G401 (cell line): Measurements from ENCODE around the gene LATS2. TPM values are rescaled to one million over a fixed set of nuclear protein-coding genes. Genes with fewer than 3 reads are reported as not detected.

Source experiments
- DNase-seq: peaks from one replicate; pipeline ENCODE4 v3.0.0-alpha.2; 2015; ENCODE audit warnings: low spot score
- in situ Hi-C: cut with HindIII; loops from 2 replicates; pipeline ENCODE4 v1.10.0; 2016; ENCODE audit warnings: low sequenced_read_pairs, mixed read lengths
- total RNA-seq: library from RNA; depleted of rRNA; stranded (reverse); fragments of >200 nt; shearing (Covaris generic); gene quantifications from 2 replicates; pipeline ENCODE4 v1.2.3, GENCODE V29; 2014

LATS2 gene
- total RNA-seq, 1 experiment from 2014 or later, result 27.3 TPM

DNA sequence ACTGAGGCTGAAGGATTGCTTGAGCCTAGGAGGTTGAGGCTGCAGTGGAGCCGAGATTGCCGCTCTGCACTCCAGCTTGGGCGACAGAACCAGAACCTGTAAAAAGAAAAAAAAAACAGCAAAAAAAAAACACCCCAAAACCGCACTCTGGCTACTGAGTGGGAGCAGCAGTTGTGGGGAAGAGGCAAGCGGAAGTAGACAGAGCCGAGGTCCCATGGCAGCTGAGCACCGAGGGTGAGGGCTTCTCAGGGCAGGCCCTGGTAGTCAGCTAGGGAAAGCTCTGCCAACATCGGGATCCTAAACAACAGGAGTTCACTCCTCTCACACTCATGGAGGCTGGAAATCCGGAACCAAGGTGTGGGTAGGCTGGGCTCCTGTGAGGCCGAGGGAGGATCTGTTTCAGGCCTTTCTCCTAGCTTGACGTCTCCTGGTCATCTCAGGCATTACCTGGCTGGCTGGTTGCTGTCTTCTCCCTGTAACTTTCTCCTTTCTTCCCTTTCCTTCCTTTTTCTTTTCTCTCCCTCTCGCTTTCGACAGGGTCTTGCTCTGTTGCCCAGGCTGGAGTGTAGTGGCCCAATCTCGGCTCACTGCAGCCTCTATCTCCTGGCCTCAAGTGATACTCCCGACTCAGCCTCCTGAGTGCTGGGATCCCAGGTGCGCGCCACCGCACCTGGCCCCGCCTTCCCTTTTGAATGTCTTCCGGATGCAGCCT, 15.8 kb upstream of the LATS2 start:
- no peak for DNase-seq
- in situ Hi-C loops, result no loop called here

DNA sequence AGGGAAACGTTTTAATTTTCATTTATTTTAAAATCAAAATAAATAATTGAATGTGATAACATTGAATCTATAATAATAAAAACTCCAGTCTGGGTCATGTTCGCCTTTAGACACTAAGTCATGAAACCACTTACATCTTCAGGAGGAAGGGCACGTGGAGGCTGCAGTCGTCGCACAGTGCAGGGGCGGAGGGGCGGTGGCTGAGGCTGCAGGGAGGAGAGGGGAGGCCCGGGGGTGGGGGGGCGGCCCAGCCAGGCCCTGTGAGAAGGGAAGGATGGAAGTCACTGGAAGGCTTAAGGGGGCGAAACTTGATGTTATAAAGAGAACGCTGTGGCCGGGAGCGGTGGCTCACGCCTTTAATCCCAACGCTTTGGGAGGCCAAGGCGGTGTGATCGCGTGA, 14.9 kb upstream of the LATS2 start:
- DNase-seq, result no peak
- in situ Hi-C loops, result no loop called here

DNA sequence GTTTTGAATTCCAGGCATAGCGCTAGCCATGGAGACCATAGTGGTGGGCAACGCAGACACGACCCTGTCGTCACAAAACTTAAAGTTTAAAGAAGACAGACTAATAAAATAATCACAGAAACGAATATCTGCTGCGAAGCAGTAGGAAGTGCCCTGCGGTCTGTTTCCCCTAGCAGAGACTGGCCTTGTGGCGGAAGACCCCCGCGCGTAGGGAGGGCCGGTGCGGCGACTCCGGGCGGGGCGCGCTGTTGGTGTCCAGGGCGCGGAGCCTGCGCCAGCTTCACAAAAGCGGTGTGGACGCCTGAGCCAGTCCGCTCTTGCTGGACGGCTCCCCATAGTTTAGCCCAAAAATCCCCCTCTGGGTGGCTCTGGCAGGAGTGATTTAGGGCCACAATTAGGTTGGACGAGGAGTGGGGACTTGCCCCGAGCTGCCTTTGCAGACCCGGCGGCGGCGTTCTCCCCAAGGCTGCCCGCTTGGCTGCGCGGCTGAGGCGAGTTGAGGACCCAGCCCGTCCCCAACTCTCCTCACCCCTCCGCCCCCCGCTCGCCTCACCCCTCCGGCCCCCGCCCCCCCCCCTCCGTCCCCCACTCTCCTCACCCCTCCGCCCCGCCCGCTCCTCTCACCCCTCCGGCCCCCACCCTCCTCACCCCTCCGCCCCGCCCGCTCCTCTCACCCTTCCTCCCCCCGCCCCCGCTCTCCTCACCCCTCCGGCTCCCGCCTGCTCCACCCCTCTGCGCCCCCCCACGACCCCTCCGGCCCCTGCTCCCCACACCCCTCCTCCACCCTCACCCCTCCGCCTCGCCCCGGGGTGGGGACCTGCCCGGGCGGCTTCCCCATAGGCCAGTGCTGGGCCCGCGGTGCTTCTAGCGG, 14.2 kb upstream of the LATS2 start:
- DNase-seq, result no peak
- in situ Hi-C loops, result no loop called here

DNA sequence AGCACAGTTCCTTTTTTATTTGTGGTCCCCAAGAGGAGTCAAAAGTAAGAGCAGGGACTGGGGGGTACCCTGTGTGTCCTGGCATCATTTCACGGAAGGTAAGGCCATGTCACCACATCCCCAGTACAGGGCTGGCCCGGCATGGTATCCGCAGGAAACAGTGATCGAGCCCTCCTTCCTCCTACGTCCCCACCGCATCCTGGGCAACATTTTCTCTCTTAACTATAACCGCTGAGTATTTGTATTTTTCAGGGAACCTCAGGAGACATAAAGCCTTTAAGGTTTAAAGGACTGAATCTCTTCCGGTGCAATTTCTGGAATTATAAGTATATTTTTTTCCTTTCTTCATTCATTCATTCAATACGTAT, 13.6 kb upstream of the LATS2 start:
- no peak for DNase-seq
- in situ Hi-C loops, result no loop called here

DNA sequence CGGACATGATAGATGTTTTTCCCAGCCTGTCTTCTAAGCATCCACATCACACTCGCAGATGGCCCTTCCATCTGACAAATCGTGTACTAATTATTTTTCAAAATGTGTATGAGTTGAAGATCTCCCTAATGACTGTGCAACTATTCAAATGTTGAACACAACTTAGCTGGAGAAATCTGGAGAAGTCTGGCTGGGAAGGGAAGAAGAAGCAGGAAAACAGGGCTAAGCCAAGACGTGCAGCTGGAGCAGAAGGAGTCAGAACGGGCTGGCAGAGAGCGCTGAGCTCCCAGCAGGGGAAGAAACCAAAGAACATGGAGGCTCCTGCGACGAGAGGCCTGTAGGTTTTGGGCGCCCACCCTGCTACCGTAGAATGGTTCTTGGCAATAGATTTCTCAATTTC, 13.2 kb upstream of the LATS2 start:
- in situ Hi-C loops, result no loop called here
- peak; percentile 29 for DNase-seq

DNA sequence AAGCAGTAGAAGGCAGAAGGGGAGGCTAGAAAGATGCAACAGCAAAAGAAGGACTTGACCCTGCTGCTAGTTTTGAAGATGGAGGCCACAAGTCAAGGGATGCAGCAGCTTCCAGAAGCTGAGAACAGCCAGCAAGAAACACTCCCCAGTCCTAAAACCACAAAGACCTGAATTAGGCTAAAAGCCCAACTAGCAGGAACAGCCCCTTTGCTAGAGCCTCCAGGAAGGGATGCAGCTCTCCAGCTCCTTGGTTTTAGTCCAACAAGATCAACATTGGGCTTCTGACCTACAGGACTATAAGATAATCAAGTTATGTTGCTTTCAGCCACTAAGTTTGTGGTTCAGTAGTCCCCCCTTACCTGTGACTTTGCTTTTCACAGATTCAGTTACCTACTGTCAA, 10.5 kb upstream of the LATS2 start:
- no peak for DNase-seq
- in situ Hi-C loops, result no loop called here

DNA sequence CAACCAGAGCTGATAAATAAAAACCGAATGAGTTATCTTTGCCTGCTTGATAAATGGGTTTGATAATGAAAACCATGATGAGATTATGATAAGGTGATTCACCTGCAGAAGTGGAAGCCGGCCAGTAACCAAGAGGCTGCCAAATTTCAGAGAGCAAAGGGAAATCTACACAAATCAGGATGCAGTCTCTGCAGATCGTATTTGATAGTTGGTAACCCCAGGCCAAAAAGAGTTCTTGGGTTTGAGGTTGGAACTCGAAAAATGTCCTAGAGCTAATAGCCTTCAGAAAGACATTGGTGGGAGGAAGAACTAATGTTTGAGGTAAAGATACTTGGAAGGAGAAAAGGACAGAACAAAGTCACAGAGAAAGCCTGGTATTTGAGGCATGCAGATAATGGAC, 9.6 kb upstream of the LATS2 start:
- in situ Hi-C loops, result no loop called here
- no peak for DNase-seq

DNA sequence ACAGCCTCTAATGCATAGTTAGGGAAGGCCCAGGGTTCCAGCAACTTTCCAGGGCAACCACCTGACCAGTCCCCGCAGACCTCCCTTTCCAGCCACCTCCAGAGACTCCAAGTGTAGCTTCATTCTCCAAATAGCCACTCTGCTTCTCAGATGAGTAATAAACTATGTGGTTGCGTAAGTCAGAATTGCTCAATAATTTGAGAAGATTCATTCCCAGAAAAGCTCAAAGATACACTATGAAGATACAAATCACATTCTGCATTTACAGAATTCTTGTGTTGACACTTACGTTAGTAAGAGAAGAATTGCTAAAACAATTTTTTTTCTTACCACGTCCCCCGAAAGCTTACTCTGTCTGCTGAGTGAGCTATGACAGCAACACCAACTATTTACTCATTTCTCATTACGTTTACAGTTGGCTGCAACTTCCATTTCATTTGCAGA, 8.2 kb upstream of the LATS2 start:
- DNase-seq, result no peak
- in situ Hi-C loops, result no loop called here

DNA sequence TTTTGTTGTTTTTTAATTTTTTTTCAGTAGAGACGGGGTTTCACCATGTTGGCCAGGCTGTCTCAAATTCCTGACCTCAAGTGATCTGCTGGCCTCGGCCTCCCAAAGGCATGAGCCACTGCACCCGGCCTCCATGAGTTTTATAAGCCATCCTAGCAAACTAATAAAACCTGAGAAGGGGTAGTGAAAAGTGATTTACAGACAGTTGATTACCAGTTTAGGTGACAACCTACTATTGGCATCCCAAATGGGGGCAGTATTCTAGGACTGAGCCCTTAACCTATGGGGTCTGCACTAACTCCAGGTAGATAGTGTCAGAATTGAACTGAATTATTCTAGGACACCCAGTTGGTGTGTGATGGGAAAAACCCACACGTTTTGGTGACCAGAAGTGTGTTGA, 6.5 kb upstream of the LATS2 start:
- no peak for DNase-seq
- in situ Hi-C loops, result no loop called here

DNA sequence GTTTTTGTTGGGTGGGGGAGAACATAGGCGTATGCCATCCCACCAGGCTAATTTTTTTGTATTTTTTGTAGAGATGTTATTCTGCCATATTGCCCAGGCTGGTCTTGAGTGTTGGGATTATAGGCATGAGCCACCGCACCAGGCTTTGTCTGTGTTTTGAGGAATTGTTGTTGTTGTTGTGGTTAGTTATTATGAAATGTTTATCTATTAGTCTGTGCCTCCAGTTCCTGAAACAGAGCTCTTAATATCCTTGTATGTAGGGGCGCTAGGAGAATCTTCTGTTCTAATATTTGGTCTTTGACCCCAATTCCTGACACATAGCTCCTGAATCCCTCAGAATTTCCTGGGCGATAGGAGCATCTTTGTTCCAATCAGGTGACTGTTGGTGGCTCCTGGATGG, 5.6 kb upstream of the LATS2 start:
- no peak for DNase-seq
- in situ Hi-C loops, result no loop called here

DNA sequence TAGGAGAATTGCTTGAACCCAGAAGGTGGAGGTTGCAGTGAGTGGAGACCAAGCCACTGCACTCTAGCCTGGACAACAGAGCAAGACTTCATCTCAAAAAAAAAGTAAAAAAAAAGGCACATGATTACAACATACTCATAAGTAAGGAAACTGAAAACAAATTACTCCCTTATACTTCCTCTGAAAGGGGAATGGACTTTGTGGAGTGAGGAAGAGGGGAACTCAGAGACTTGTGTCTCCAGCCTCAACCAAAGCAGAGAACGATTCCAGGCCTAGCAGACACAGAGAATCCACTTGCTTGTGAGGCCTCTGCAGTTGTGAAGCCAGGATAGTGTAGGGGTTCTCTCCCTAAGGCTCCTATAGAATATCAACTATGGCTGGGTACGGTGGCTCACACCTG, 4.3 kb upstream of the LATS2 start:
- no peak for DNase-seq
- in situ Hi-C loops, result no loop called here

DNA sequence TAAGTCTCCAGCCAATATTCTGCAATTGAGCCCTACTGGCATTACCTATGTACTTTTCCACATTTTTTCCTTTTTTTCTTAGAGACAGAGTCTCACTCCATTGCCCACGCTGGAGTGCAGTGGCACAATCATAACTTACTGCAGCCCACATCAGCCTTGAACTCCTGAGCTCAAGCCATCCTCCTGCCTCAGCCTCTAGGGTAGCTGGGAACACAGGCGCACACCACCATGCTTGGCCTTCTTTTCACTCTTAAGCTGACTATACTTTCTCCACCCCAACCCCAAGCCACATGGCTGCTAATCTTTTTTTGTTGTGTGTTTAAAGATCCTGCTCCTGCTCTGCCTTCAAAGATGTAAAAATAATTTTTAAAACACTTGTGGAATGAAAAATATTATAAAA, 1.6 kb upstream of the LATS2 start:
- DNase-seq, result no peak
- in situ Hi-C loops, result no loop called here

DNA sequence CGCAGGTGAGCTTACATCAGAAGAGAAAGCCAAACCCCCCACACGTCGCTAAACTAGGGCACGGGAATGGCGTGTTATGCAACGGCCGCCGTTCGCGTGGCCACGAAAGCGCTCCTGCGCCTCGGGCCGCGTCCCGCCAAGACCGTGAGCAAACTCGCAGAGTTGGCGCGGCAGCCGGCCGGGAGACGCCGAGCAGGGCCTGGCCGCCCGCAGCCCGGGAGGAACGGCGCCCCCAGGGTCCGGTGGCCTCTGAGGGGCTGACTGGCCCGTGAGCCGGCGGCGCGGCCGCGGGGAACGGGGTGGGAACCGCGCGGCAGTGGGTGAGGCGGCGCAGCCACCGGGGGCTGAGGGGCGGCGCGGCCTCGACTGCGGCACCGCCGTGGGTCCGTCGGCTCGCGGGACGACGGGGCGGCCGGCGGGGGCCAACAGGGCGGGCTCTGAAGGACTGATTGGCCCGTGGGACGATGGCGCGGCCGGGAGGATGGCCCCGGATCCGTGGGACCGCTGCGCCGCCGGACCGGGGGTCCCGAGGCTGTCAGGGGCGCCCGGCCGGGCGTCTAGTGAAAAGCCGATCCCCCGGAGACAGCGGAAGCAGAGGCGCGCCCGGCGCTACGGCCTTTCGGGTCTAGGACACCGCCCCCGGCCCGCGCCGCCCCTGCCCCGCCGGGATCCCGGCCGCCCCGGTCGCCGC, 903 bp downstream of the LATS2 start:
- in situ Hi-C loops, result no loop called here
- peak; percentile 52 for DNase-seq

DNA sequence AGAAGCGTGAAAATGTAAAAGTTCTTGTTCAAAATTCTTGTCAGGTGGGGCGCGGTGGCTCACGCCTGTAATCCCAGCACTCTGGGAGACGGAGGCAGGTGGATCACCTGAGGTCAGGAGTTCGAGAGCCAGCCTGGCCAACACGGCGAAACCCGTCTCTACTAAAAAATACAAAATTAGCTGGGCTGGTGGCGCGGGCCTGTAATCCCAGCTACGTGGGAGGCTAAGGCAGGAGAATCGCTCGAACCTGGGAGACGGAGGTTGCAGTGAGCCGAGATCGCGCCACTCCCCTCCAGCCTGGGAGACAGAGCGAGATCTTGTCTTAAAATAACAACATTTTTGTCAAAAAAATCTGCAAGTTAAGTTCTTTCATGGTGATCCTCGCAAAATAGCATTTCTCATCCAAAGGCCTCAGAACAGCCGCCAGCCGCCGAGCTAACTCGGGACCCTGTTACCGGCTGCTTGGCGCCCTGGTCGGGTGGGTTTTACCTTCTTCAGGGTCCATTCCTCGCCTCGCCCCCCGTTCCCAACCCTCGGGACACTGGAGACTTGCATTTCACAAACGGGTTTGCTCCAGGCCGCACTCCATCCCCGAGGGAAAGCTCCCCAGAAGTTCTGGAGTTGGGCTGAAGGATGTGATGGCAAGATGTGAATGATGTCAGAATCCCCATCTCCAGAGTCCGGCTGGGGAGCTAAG, 1.6 kb downstream of the LATS2 start:
- DNase-seq, result no peak
- in situ Hi-C loops, result no loop called here

DNA sequence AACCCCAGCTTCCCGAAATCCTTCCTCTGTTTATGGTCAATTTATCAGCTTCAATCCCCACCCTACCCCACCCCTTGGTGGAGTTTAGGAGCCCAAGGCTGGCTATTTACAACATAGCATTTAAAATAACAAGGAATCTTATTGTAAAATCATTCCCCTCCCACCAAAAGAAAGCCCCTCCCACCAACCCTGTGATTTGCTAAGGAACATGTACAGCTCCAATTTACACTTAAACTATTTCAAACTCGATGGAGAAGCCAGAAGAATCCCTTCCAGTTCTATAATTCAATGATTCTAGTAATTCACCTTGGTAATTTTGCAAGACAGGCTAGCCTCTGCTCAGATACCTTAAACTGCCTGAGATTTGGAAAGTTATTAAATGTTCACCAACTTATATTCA, 3.0 kb downstream of the LATS2 start:
- no peak for DNase-seq
- in situ Hi-C loops, result no loop called here

DNA sequence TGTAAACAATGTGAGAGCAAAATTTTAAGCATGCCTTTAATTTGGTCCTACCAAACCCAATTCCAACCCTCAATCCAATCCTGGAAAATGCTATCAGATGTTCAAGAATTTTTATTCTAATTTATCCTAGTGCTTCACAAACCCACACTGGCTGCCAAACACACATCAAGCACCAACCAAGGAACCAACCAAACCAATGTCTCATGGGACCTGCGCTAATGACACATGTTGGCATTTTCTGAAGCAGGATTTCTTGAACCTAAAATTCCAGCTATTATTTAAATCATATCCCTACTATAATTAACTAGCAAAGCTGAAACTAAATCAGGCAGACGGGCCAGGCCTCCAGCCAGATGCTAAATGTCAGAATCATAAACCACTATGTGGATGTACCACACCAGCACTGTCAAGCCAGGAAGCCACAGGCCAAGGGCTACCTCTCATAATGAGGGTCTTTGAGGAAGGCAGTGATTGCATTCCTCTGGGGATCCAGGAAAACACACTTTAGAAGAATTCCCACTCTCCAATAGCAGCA, 5.8 kb downstream of the LATS2 start:
- DNase-seq, result no peak
- in situ Hi-C loops, result no loop called here

DNA sequence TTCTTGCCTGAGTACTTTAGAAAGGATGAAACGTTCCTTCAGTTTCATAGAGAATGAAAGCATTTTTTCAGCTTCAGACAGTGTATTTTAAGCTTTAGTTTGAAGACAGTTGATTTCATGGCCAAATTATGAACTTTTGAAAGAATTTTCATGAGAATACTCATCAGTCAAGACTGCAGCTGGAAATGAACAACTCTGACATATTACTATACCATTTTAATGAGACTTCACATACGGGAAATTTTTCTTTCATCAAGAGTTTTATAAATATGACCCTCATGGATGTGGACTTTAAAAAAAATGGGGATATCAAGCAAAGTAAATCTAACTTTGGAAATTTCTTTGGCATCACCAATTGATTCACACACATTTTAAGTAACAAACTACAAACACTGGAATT, 6.4 kb downstream of the LATS2 start:
- DNase-seq, result no peak
- in situ Hi-C loops, result no loop called here

DNA sequence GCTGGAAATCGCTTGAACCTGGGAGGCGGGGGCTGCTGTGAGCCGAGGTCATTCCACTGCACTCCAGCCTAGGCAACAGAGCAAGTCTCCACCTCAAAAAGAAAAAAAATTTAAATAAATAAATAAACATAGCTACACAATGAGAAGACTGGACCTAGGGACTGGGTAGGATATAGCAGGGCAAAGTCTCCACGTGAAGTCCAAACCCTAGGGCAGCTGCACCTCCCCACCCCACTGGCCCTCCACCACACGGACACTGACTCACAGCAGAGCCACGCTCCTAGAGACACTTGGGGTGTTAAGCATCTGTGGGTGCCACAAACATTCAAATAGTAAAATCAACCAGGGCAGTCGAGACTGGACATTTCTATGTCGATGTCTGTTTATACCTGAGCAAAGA, 7.1 kb downstream of the LATS2 start:
- in situ Hi-C loops, result no loop called here
- DNase-seq, result no peak

DNA sequence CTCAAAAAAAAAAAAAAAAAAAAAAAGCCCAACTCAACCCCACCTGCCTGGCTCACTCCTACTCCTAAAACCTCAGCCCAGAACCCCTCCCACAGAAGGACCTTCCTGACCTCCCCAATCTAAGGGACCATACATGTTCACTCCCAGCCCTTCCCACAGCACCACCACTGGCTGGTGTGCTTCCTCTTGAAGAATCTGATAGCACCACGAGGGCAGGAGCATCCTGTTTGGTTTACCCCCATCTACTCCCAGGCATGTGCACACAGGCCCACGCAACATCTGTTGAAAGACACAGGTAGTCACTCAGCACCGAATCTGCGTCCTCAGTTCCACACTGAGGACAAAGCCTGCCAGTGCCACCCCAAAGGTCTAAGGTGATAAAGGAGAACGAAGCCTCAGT, 8.2 kb downstream of the LATS2 start:
- in situ Hi-C loops, result no loop called here
- no peak for DNase-seq
